ENCODE data around the gene MEG3.

The MEG3 gene

DNA sequence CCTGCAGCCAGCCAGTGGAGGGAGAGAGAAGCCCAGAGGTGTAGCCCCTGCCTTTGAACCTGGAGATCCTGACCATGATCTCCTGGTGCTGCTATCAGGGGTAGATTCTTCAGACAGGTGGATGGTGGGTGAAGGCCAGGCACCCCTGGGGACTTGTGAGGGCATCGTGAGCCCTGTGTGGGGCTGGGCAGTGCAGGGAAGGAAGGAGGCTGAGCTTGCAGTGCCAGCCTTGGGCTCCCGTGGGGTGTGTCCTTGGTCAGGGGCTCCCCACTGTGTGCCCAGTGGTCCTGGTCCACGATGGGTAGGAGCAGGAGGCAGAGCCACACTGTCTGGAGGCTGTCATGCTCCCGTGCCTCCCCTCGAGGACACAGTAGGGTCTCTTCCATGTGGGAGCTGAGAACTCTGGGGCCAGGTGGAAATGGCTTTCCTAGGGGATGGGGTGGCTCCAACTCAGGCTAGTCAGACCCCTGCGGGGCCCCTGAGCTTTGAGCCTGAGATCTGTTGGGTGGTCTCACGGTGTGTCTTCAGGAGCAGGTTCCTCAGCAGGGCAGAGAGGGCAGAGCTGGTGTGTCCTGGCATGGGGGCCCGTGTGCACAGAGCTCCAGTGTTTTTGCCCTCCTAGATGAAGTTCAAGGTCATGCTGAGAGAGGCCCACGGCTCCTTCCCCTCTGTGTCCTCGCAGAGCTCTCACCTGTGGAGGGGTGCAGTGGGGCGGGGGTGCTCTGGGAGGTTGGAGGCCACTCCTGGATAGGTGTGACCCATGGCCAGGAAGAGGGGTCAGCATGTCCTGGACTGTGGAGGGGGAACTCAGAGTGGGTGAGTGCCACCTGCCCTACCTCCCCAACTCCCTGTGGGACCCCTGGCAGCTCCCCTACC is 52.6 kb downstream of the MEG3 start:
- no peaks in the 10 kb centered on the region for H4K20me1 ChIP-seq (ENCODE audit: low read depth, low read length)
- H3K27ac ChIP-seq (ENCODE audit: low read depth, low read length): no peak overlapping the region
- H3K36me3 ChIP-seq (ENCODE audit: low read length): no peaks in the 10 kb centered on the region
- TF ChIP-seq, protein P1, sequence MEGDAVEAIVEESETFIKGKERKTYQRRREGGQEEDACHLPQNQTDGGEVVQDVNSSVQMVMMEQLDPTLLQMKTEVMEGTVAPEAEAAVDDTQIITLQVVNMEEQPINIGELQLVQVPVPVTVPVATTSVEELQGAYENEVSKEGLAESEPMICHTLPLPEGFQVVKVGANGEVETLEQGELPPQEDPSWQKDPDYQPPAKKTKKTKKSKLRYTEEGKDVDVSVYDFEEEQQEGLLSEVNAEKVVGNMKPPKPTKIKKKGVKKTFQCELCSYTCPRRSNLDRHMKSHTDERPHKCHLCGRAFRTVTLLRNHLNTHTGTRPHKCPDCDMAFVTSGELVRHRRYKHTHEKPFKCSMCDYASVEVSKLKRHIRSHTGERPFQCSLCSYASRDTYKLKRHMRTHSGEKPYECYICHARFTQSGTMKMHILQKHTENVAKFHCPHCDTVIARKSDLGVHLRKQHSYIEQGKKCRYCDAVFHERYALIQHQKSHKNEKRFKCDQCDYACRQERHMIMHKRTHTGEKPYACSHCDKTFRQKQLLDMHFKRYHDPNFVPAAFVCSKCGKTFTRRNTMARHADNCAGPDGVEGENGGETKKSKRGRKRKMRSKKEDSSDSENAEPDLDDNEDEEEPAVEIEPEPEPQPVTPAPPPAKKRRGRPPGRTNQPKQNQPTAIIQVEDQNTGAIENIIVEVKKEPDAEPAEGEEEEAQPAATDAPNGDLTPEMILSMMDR (IDR thresholded peaks at IDR 0.05; ENCODE audit: insufficient read depth, low read length, poor library complexity, severe bottlenecking): no peak
- no peak for TF ChIP-seq EZH2phosphoT487 (conservative IDR thresholded peaks at IDR 0.05; ENCODE audit: low read length)
- H3K27me3 ChIP-seq (ENCODE audit: low read length): no peaks in the 10 kb centered on the region
- no peaks in the 10 kb centered on the region for H3F3A ChIP-seq (ENCODE audit: insufficient read depth)
- H3K4me3 ChIP-seq (ENCODE audit: insufficient read depth, low read length, poor library complexity, severe bottlenecking): no peak overlapping the region
- H3K79me2 ChIP-seq (ENCODE audit: insufficient read depth, low read length): no peaks in the 10 kb centered on the region
- H3K4me2 ChIP-seq (ENCODE audit: low read depth, low read length, poor library complexity, severe bottlenecking): no peak overlapping the region
- no peaks in the 10 kb centered on the region for H3K9me2 ChIP-seq (replicated peaks; ENCODE audit: insufficient read depth, low read length)
- H3K9me3 ChIP-seq (ENCODE audit: insufficient read depth, low read length): no peaks in the 10 kb centered on the region
- no peak overlapping the region for H2AFZ ChIP-seq (ENCODE audit: low read depth, low read length, severe bottlenecking)
- no peak overlapping the region for H3K9ac ChIP-seq (ENCODE audit: low read length)

DNA sequence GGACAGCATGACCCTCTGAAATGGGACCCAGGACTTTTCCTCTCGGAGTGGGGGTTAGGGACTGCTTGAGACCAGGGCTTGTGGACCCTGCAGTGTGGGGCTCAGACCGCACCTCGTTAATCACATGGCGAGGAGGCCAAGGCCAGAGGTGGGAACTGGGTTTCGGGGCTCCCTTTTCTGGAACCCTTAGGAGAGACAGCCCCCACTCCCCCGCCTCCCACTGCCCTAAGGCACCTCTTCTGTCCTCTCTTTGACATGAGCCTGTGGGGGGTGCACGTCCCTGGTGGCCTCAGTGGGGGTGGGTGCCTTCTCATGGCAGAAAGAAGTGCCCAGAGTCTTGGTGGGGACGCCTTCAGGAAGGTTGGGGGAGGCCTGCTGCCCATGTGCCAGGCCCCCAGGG is 53.3 kb downstream of the MEG3 start:
- H3K9me3 ChIP-seq (ENCODE audit: insufficient read depth, low read length): no peaks in the 10 kb centered on the region
- H3F3A ChIP-seq (ENCODE audit: insufficient read depth): no peaks in the 10 kb centered on the region
- no peak overlapping the region for H3K4me3 ChIP-seq (ENCODE audit: insufficient read depth, low read length, poor library complexity, severe bottlenecking)
- no peaks in the 10 kb centered on the region for H3K9me2 ChIP-seq (replicated peaks; ENCODE audit: insufficient read depth, low read length)
- no peak overlapping the region for H3K27ac ChIP-seq (ENCODE audit: low read depth, low read length)
- no peak overlapping the region for H2AFZ ChIP-seq (ENCODE audit: low read depth, low read length, severe bottlenecking)
- no peaks in the 10 kb centered on the region for H3K79me2 ChIP-seq (ENCODE audit: insufficient read depth, low read length)
- TF ChIP-seq EZH2phosphoT487 (conservative IDR thresholded peaks at IDR 0.05; ENCODE audit: low read length): no peak
- TF ChIP-seq, protein P1 (IDR thresholded peaks at IDR 0.05; ENCODE audit: insufficient read depth, low read length, poor library complexity, severe bottlenecking): no peak
- H3K27me3 ChIP-seq (ENCODE audit: low read length): no peaks in the 10 kb centered on the region
- H3K36me3 ChIP-seq (ENCODE audit: low read length): no peaks in the 10 kb centered on the region
- no peaks in the 10 kb centered on the region for H4K20me1 ChIP-seq (ENCODE audit: low read depth, low read length)
- H3K4me2 ChIP-seq (ENCODE audit: low read depth, low read length, poor library complexity, severe bottlenecking): no peak overlapping the region
- H3K9ac ChIP-seq (ENCODE audit: low read length): no peak overlapping the region

DNA sequence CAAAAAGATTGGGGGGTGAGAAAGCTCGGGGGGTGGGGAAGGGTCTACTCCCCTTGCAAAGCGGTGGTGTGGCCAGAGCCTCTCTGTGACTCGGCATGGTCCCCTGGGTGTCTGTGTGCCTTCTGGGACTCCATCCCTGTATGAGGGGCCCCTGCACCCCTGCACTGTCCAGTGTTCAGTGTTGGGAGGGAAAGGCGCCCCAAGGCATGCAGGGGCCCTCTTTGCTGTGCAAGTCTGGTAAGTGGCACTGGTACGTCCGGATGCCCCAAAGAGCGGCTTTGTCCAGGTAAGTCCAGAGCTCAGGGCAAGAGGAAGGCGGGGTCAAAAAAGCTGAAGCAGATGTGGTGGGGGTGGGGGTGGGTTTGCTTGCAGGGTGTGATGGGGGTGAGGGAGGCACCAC is 53.9 kb downstream of the MEG3 start:
- no peaks in the 10 kb centered on the region for H3K79me2 ChIP-seq (ENCODE audit: insufficient read depth, low read length)
- H3K9ac ChIP-seq (ENCODE audit: low read length): no peak overlapping the region
- H3F3A ChIP-seq (ENCODE audit: insufficient read depth): no peaks in the 10 kb centered on the region
- no peaks in the 10 kb centered on the region for H3K27me3 ChIP-seq (ENCODE audit: low read length)
- H3K27ac ChIP-seq (ENCODE audit: low read depth, low read length): no peak overlapping the region
- H3K36me3 ChIP-seq (ENCODE audit: low read length): no peaks in the 10 kb centered on the region
- H2AFZ ChIP-seq (ENCODE audit: low read depth, low read length, severe bottlenecking): no peak overlapping the region
- TF ChIP-seq, protein P1 (IDR thresholded peaks at IDR 0.05; ENCODE audit: insufficient read depth, low read length, poor library complexity, severe bottlenecking): no peak
- no peak for TF ChIP-seq EZH2phosphoT487 (conservative IDR thresholded peaks at IDR 0.05; ENCODE audit: low read length)
- H3K9me2 ChIP-seq (replicated peaks; ENCODE audit: insufficient read depth, low read length): no peaks in the 10 kb centered on the region
- no peaks in the 10 kb centered on the region for H3K9me3 ChIP-seq (ENCODE audit: insufficient read depth, low read length)
- H4K20me1 ChIP-seq (ENCODE audit: low read depth, low read length): no peaks in the 10 kb centered on the region
- no peak overlapping the region for H3K4me3 ChIP-seq (ENCODE audit: insufficient read depth, low read length, poor library complexity, severe bottlenecking)
- H3K4me2 ChIP-seq (ENCODE audit: low read depth, low read length, poor library complexity, severe bottlenecking): no peak overlapping the region
